ENCODE measurements around the gene LRFN4. TPM values are rescaled to one million over a fixed set of nuclear protein-coding genes. Genes with fewer than 3 reads are reported as not detected.

LRFN4 gene
- total RNA-seq, 1 experiment from 2014 or later, result 66.7 TPM

- no peaks in the 10 kb centered on the region for H3K9me3 Mint-ChIP-seq
- no peaks in the 10 kb centered on the region for H3K79me1 ChIP-seq (ENCODE audit: insufficient read depth, low read depth, low read length, poor library complexity, severe bottlenecking)
These were observed 53.2 kb downstream of the LRFN4 start for GRCh38 chr11:66910016-66910415.

More at GRCh38 chr11:66910016-66910415, 53.2 kb downstream of the LRFN4 start:
- H2AK5ac ChIP-seq (ENCODE audit: insufficient read length, low read length), result no peak overlapping the region
- no peak overlapping the region for H3K56ac ChIP-seq (ENCODE audit: insufficient read length, low read depth, low read length)
- no peak overlapping the region for H3K9ac ChIP-seq (ENCODE audit: extremely low read depth, insufficient read length, low read length)
- no peak overlapping the region for H2BK20ac ChIP-seq (ENCODE audit: low read depth, low read length, poor library complexity, severe bottlenecking)
- no peaks in the 10 kb centered on the region for H3K23me2 ChIP-seq (ENCODE audit: insufficient read length, low read depth, low read length, poor library complexity, severe bottlenecking)
- H3K79me2 ChIP-seq (ENCODE audit: insufficient read depth, low read length), result no peaks in the 10 kb centered on the region
- Mint-ChIP-seq H3K4me3 (no peak overlapping the region; a peak in 1 of 5 replicates), H3K27ac (peak overlapping the region in 1 of 3 experiments; percentile 30; a peak in 1 of 7 replicates), H3K27me3 (ENCODE audit: low read depth) (no peaks in the 10 kb centered on the region), H3K4me1 (peaks cover 54 to 62% of the 10 kb centered on the region in 2 experiments), H3K36me3 (ENCODE audit: insufficient read depth in 1 of 3, low read depth in 3 of 3) (peaks cover 0 to 3% (median 0%) of the 10 kb centered on the region in 3 experiments; a peak in 1 of 7 replicates)
- H3K9me3 ChIP-seq (ENCODE audit: control insufficient read depth, low read depth, low read length), result no peaks in the 10 kb centered on the region
- no peak overlapping the region for H2BK120ac ChIP-seq (ENCODE audit: low read depth, low read length, poor library complexity, severe bottlenecking)
- H3K18ac ChIP-seq (ENCODE audit: insufficient read length, low read depth, low read length), result no peak overlapping the region
- H3K4me2 ChIP-seq (ENCODE audit: insufficient read depth, insufficient read length, low read length), result no peak overlapping the region
- DNase-seq, result no peak
- no peak overlapping the region for H3K4ac ChIP-seq (ENCODE audit: low read depth, low read length)
- no peak overlapping the region for H4K91ac ChIP-seq (ENCODE audit: insufficient read length, low read depth, low read length)
- H2BK12ac ChIP-seq (ENCODE audit: insufficient read length, low read depth, low read length), result no peak overlapping the region
- no peak overlapping the region for H3T11ph ChIP-seq (ENCODE audit: low read length)
- no peak overlapping the region for H3K23ac ChIP-seq (ENCODE audit: insufficient read length, low read depth, low read length)
- H2AFZ ChIP-seq (ENCODE audit: low read length), result no peak overlapping the region
- H2BK15ac ChIP-seq (ENCODE audit: low read depth, low read length), result no peak overlapping the region
- H2BK5ac ChIP-seq (ENCODE audit: insufficient read length, low read length), result no peak overlapping the region
- H4K8ac ChIP-seq (replicated peaks; ENCODE audit: insufficient read length, low read depth, low read length), result no peak overlapping the region
- H4K20me1 ChIP-seq (ENCODE audit: control insufficient read depth, insufficient read depth, insufficient read length), result no peaks in the 10 kb centered on the region
- no peak overlapping the region for H3K14ac ChIP-seq (ENCODE audit: insufficient read depth, low read length)
- H3K4me1 ChIP-seq (ENCODE audit: insufficient read depth, low read length), result peaks cover 17% of the 10 kb centered on the region; the same call in 1 of the 2 replicates
- H3K27ac ChIP-seq (ENCODE audit: insufficient read length, low read depth, low read length), result no peak overlapping the region
- TF ChIP-seq CTCF (conservative IDR thresholded peaks at IDR 0.05), result no peak
- H4K5ac ChIP-seq (ENCODE audit: insufficient read length, low read depth, low read length), result no peak overlapping the region
- no CpG with 5 or more reads among the region's 10 CpGs for WGBS (ENCODE audit: extremely low coverage, insufficient read length, low lambda C conversion rate)
- H3K27me3 ChIP-seq (ENCODE audit: insufficient read depth, low read length), result no peaks in the 10 kb centered on the region

Other genes with a start within 250 kb of the LRFN4 start
- 164 and 171 TPM in 2 replicates for gene RBM14, start 240.4 kb upstream of the LRFN4 start, total RNA-seq (2021)
- gene RBM4, start 218.4 kb upstream of the LRFN4 start, total RNA-seq (2021), result 264 and 272 TPM in 2 replicates
- gene RBM4B, start 179.2 kb upstream of the LRFN4 start, total RNA-seq (2021), result 34.0 and 36.9 TPM in 2 replicates
- 80.4 and 84.8 TPM in 2 replicates for gene SPTBN2, start 127.8 kb upstream of the LRFN4 start, total RNA-seq (2021)
- gene RCE1, start 13.6 kb upstream of the LRFN4 start, total RNA-seq (2021), result 49.0 and 52.5 TPM in 2 replicates
- 31.7 and 32.6 TPM in 2 replicates for gene PC, start 101.3 kb downstream of the LRFN4 start, total RNA-seq (2021)
- gene C11orf86, start 118.2 kb downstream of the LRFN4 start, total RNA-seq (2021), result 0.24 TPM in 1 of 2 replicates, not detected in the other
- gene SYT12, start 166.1 kb downstream of the LRFN4 start, total RNA-seq (2021), result 1.9 and 2.1 TPM in 2 replicates
- 14.8 and 15.7 TPM in 2 replicates for gene RHOD, start 199.8 kb downstream of the LRFN4 start, total RNA-seq (2021)

Measured in H9 (cell line).